HepG2 (cell line): ENCODE data around the gene TCERG1L. TPM values are rescaled to one million over a fixed set of nuclear protein-coding genes. Genes with fewer than 3 reads are reported as not detected.

ENCODE experiments used
- ATAC-seq: fragments of 200-7000 bp; cut with Tn5 transposase; 3 replicates; pipeline ENCODE4 v1.9.1; 2020; ENCODE audit warnings: mild to moderate bottlenecking, moderate library complexity
- BruUV-seq: library from RNA; stranded (reverse); fragments of 400-500 nt; replicated peaks from 2 replicates; lab custom pipeline; 2021; lab: Mats Ljungman, UMichigan
- CTCF ChIA-PET: fragments of 300-600 bp; formaldehyde crosslinking; extraction: SDS; loops from one replicate; lab custom pipeline; 2021; ENCODE audit warnings: low total read pairs, inconsistent platforms, low intra/inter-chr PET ratio; lab: Yijun Ruan, JAX
- POLR2A ChIA-PET: fragments of 350-600 bp; sonication (Branson Sonifier 250); formaldehyde crosslinking; loops from one replicate; lab custom pipeline; 2020; ENCODE audit warnings: antibody characterized with exemption, inconsistent platforms; lab: Yijun Ruan, JAX
- DNase-seq: peaks from one replicate; pipeline ENCODE4 v3.0.0-alpha.2; 2015; ENCODE audit warnings: low spot score
- FAIRE-seq: peaks from 3 replicates; lab custom pipeline; 2011; peaks lifted over from hg19 to GRCh38; lab: Jason Lieb, UNC
- H2AFZ ChIP-seq: one replicate; pipeline ENCODE4 v1.6.1; 2011; ENCODE audit warnings: low read length, inconsistent platforms
- H3K27ac ChIP-seq: fragments of 300-600 bp; 3 replicates; pipeline ENCODE4 v1.8.0; 2011; ENCODE audit warnings: mixed run types, mild to moderate bottlenecking, mixed read lengths, low read length, inconsistent platforms; ENCODE audit not compliant: insufficient read depth; ENCODE audit errors: extremely low read length
- H3K27me3 ChIP-seq, 2 experiments: fragments of 200-600 bp in 1 of 2; 2 replicates in 1 of 2; 3 replicates in 1 of 2; pipeline versions ENCODE4 v1.6.0 to v1.8.0; 2011; ENCODE audit warnings: low read length in 2 of 2, mild to moderate bottlenecking in 2 of 2, moderate library complexity in 2 of 2, inconsistent platforms in 1 of 2; ENCODE audit not compliant: insufficient read depth in 2 of 2, control insufficient read depth in 1 of 2
- H3K36me3 ChIP-seq, 2 experiments: fragments of 200-600 bp in 1 of 2; replicated peaks in 1 of 2; 2 replicates in 1 of 2; 3 replicates in 1 of 2; pipeline versions ENCODE4 v1.5.1 to v1.8.0; 2011; ENCODE audit warnings: low read length in 2 of 2, inconsistent platforms in 1 of 2; ENCODE audit not compliant: insufficient read depth in 2 of 2, control insufficient read depth in 1 of 2
- H3K4me1 ChIP-seq: 2 replicates; pipeline ENCODE4 v1.5.1; 2012; ENCODE audit warnings: low read length, inconsistent platforms; ENCODE audit not compliant: insufficient read depth
- H3K4me2 ChIP-seq: 2 replicates; pipeline ENCODE4 v1.6.0; 2011; ENCODE audit warnings: low read depth, low read length, inconsistent platforms
- H3K4me3 ChIP-seq, 3 experiments: fragments of 200-600 bp in 1 of 3; sonication (generic), shearing (Covaris generic) in 1 of 3; replicated peaks in 1 of 3; 2 replicates each; pipeline ENCODE4 v1.5.1; 2011 to 2016; ENCODE audit warnings: low read length in 3 of 3, inconsistent platforms in 2 of 3, low read depth in 2 of 3, mild to moderate bottlenecking in 2 of 3, control low read depth in 1 of 3, mixed read lengths in 1 of 3; ENCODE audit not compliant: insufficient read depth in 1 of 3
- H3K79me2 ChIP-seq: one replicate; pipeline ENCODE4 v1.6.1; 2011; ENCODE audit warnings: low read length, inconsistent platforms; ENCODE audit not compliant: insufficient read depth
- H3K9ac ChIP-seq: 2 replicates; pipeline ENCODE4 v1.6.0; 2011; ENCODE audit warnings: mild to moderate bottlenecking, low read depth, low read length, inconsistent platforms; ENCODE audit not compliant: insufficient read depth
- H3K9me3 ChIP-seq: 2 replicates; pipeline ENCODE4 v1.5.1; 2012; ENCODE audit warnings: mild to moderate bottlenecking, low read length
- H4K20me1 ChIP-seq: 2 replicates; pipeline ENCODE4 v1.6.0; 2011; ENCODE audit warnings: inconsistent platforms, mild to moderate bottlenecking, low read length, moderate library complexity; ENCODE audit not compliant: insufficient read depth
- MAX ChIP-seq: IDR thresholded peaks from 2 replicates; pipeline ENCODE4 v1.6.1; 2012; ENCODE audit warnings: inconsistent platforms
- SMAD9 ChIP-seq: sonication (generic); formaldehyde crosslinking; IDR thresholded peaks from 2 replicates; pipeline ENCODE4 v1.5.1; 2020; ENCODE audit warnings: mild to moderate bottlenecking, missing genetic modification reagents
- U2AF2 ChIP-seq: fragments of 200-400 bp; formaldehyde crosslinking; IDR thresholded peaks from 2 replicates; pipeline ENCODE4 v1.6.1; 2017; ENCODE audit warnings: low read depth, mild to moderate bottlenecking, low read length
- ZBTB1 ChIP-seq: sonication (generic); formaldehyde crosslinking; IDR thresholded peaks from 2 replicates; pipeline ENCODE4 v1.4.0; 2020; ENCODE audit warnings: missing genetic modification reagents, borderline replicate concordance
- ZFX ChIP-seq: sonication (generic); formaldehyde crosslinking; IDR thresholded peaks from 2 replicates; pipeline ENCODE4 v1.4.0; 2020; ENCODE audit warnings: mild to moderate bottlenecking, low read depth, missing genetic modification reagents, moderate library complexity
- ZIK1 ChIP-seq: sonication (generic); formaldehyde crosslinking; IDR thresholded peaks from 2 replicates; pipeline ENCODE4 v1.5.0; 2020; ENCODE audit warnings: mild to moderate bottlenecking, low read depth, missing genetic modification reagents, borderline replicate concordance
- ZNF44 ChIP-seq: sonication (generic); formaldehyde crosslinking; IDR thresholded peaks from 2 replicates; pipeline ENCODE4 v1.5.1; 2020; ENCODE audit warnings: mild to moderate bottlenecking, missing genetic modification reagents
- ZNF567 ChIP-seq: sonication (generic); formaldehyde crosslinking; IDR thresholded peaks from 2 replicates; pipeline ENCODE4 v1.8.1; 2023; ENCODE audit warnings: mild to moderate bottlenecking, missing genetic modification reagents, borderline replicate concordance
- ZNF780A ChIP-seq: sonication (generic); formaldehyde crosslinking; IDR thresholded peaks from 2 replicates; pipeline ENCODE4 v1.8.0; 2022; ENCODE audit warnings: mild to moderate bottlenecking, missing genetic modification reagents, moderate library complexity
- WGBS: methylation state at CpG from one replicate; pipeline ENCODE4 v1.1.6; 2017; ENCODE audit warnings: low lambda C conversion rate; 5-methylcytosine and 5-hydroxymethylcytosine counted together
- in situ Hi-C: cut with HindIII; loops from 2 replicates; pipeline ENCODE4 v1.10.0; 2017; ENCODE audit warnings: low pct_unique_long_range_greater_than_20kb; ENCODE audit not compliant: extremely low pct_ligation_motif_present
- intact Hi-C: fragments of 100-400 bp; cut with micrococcal nuclease; formaldehyde crosslinking; loops from one replicate; pipeline ENCODE4 v1.10.0; 2022; ENCODE audit not compliant: unreplicated experiment
- polyA plus RNA-seq, 8 experiments: library from polyadenylated mRNA; depleted of rRNA in 3 of 8; stranded (reverse) in 7 of 8; unstranded in 1 of 8; fragments of >200 nt; fragmentation: Illumina TruSeq in 4 of 8; extraction: Trizol in 4 of 8; gene quantifications; 2 replicates each; pipeline versions ENCODE4 v1.2.1 to v1.2.3, GENCODE V29; 2011 to 2016; ENCODE audit warnings: low read depth in 4 of 8, missing spikeins in 1 of 8, mixed read lengths in 1 of 8; ENCODE audit not compliant: insufficient read depth in 1 of 8
- total RNA-seq, 5 experiments: library from RNA; depleted of rRNA; stranded (reverse); fragments of >200 nt; fragmentation: Illumina TruSeq; extraction: Trizol; gene quantifications; 2 replicates each; pipeline ENCODE4 v1.2.3, GENCODE V29; 2016; ENCODE audit warnings: low read depth in 1 of 5

TCERG1L gene
- total and polyA plus RNA-seq, 2 of the 13 experiments (the other 11 are each of a cell fraction or from before 2014, with no cell fraction given): not detected

DNA sequence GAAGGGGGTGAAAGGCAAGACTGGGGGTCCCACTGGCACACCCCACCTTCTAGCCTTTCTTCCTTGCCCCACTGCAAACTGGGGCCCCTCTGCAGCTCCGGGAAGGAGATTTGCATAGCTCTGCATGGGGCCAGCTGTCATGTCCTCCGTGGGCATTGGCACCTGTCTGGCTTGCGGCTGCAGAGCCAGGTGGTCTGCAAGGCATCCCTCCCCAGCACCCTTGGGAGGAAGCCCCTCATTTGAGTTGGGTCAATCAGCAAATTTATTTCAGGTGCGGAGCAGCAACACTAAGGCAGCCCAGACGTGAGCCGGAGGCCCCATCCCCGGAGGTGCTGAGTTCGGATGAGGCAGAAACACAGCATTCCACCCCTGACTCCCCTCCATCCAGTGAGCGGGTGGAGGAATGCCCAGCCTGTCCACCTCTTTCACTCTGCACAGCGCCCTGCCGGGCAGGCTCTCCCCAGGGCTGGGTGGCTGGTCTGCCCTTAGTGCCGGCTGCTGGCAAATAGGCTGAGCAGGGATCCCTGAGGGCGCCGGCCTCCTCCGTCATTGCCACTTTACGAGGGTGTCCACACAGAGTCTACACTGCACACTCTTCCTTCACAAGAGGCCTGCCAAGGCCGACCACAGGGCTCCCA, 143.2 kb downstream of the TCERG1L start:
- DNase-seq: no peak
- Histone ChIP-seq H3K4me1 (no peaks in the 10 kb centered on the region), H3K36me3 (no peaks in the 10 kb centered on the region)
- BruUV-seq: no TSS peak
- intact Hi-C loops: no loop called here
- TF ChIP-seq ZNF44 (CRISPR knock-in tag) (no peak), ZNF567 (no peak), U2AF2 (no peak), ZIK1 (CRISPR knock-in tag) (no peak), ZFX (CRISPR knock-in tag) (no peak), SMAD9 (CRISPR knock-in tag) (no peak), MAX (no peak), ZBTB1 (CRISPR knock-in tag) (no peak), ZNF780A (no peak)
- TF ChIP-seq, all 625 proteins: peak for 0
- WGBS: 0% methylated on average over 2 of the region's 17 CpGs
- Histone ChIP-seq H3K9me3 (no peaks in the 10 kb centered on the region), H3K4me3 (no peak overlapping the region), H3K27ac (no peak overlapping the region), H3K27me3 (peaks cover 2 to 18% of the 10 kb centered on the region in 2 experiments; a peak in 4 of 5 replicates), H3K9ac (no peak overlapping the region), H2AFZ (no peak overlapping the region), H4K20me1 (no peaks in the 10 kb centered on the region), H3K4me2 (no peak overlapping the region), H3K79me2 (no peaks in the 10 kb centered on the region)
- POLR2A ChIA-PET: no interaction called here
- FAIRE-seq (no peak), ATAC-seq (no peak)
- in situ Hi-C loops: no loop called here
- CTCF ChIA-PET: no interaction called here
